ENCODE data around the gene NPC1. TPM values are rescaled to one million over a fixed set of nuclear protein-coding genes. Genes with fewer than 3 reads are reported as not detected.

NPC1 gene
- total RNA-seq, 1 experiment from 2014 or later, result 29.5 TPM

DNA sequence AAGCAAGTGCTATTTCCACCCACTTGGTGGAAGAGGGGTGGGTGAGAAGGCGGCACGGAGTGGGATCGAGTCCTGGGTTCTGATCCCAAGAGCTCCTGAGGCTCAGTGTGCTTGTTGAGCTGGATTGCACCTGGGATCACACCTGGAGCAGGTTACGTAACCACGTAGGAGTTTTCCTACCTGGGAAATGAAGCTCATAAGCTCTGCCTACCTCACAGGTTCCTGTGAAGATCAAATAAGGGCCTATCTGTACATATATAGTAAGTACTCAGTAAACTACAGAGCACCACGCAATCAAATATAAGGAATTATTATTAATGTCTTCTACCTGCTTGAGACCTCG, 11.0 kb downstream of the NPC1 start:
- ChIA-PET POLR2A (no interaction called here), CTCF (no interaction called here)
- no TSS peak for BruUV-seq (replicated peaks)
- Mint-ChIP-seq H3K9me3 (ENCODE audit: unreplicated experiment) (no peaks in the 10 kb centered on the region), H3K36me3 (ENCODE audit: insufficient read depth, unreplicated experiment) (peaks cover 21% of the 10 kb centered on the region), H3K4me1 (ENCODE audit: low read depth, unreplicated experiment) (no peaks in the 10 kb centered on the region), H3K27ac (ENCODE audit: unreplicated experiment) (no peak overlapping the region), H3K27me3 (ENCODE audit: insufficient read depth, unreplicated experiment) (no peaks in the 10 kb centered on the region), H3K4me3 (ENCODE audit: unreplicated experiment) (no peak overlapping the region)
- DNase-seq, result peak; percentile 19 to 39
- Histone ChIP-seq H3K36me3 (ENCODE audit: control insufficient read depth, insufficient read depth, low read length) (no peaks in the 10 kb centered on the region), H3K4me3 (ENCODE audit: low read depth, low read length) (no peak overlapping the region), H3K27me3 (replicated peaks; ENCODE audit: control insufficient read depth, insufficient read depth, low read length) (no peaks in the 10 kb centered on the region), H3K9me3 (no peaks in the 10 kb centered on the region), H3K4me1 (peaks cover 5% of the 10 kb centered on the region)
- intact Hi-C loops (cut with micrococcal nuclease; ENCODE audit: unreplicated experiment), result no loop called here
- TF ChIP-seq, protein P1, sequence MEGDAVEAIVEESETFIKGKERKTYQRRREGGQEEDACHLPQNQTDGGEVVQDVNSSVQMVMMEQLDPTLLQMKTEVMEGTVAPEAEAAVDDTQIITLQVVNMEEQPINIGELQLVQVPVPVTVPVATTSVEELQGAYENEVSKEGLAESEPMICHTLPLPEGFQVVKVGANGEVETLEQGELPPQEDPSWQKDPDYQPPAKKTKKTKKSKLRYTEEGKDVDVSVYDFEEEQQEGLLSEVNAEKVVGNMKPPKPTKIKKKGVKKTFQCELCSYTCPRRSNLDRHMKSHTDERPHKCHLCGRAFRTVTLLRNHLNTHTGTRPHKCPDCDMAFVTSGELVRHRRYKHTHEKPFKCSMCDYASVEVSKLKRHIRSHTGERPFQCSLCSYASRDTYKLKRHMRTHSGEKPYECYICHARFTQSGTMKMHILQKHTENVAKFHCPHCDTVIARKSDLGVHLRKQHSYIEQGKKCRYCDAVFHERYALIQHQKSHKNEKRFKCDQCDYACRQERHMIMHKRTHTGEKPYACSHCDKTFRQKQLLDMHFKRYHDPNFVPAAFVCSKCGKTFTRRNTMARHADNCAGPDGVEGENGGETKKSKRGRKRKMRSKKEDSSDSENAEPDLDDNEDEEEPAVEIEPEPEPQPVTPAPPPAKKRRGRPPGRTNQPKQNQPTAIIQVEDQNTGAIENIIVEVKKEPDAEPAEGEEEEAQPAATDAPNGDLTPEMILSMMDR (IDR thresholded peaks at IDR 0.05; ENCODE audit: insufficient read depth in 1 of 2, low read depth in 1 of 2, low read length in 1 of 2, severe bottlenecking in 1 of 2, unreplicated experiment in 1 of 2), result no peak

DNA sequence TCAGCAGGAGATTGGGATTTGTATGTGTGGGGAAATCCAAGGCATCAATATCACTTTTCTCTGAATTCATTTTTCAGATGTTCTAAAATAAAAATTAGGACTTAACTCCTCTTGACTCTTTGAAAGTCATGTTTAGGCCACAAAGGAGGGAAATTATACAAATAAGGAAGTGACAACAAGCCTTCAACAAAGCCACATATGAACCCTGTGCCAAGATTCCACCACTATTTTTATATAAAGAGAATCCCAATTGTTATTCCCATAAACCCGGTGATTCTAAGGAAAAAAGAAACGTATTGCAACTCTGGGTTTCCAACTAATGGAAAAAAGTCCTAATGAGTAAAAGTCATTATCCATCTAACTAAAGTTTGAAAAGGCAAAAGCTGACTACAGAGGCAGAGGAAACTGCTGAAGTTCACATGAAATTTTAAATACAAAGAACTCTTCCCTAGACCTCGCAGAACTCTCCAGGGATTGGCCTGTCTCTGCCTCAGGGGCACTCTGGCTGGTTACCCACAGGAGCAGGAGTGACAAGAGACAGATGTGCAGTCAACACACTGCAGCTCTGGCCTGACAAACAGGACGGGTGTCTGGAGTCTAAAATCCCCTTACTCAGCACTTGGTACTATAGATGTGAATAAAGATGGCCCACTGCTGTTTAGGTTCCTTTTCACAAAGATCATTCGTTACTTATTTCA, 11.5 kb downstream of the NPC1 start:
- Mint-ChIP-seq H3K36me3 (ENCODE audit: insufficient read depth, unreplicated experiment) (peaks cover 21% of the 10 kb centered on the region), H3K4me3 (ENCODE audit: unreplicated experiment) (no peak overlapping the region), H3K27ac (ENCODE audit: unreplicated experiment) (no peak overlapping the region), H3K9me3 (ENCODE audit: unreplicated experiment) (no peaks in the 10 kb centered on the region), H3K27me3 (ENCODE audit: insufficient read depth, unreplicated experiment) (no peaks in the 10 kb centered on the region), H3K4me1 (ENCODE audit: low read depth, unreplicated experiment) (no peaks in the 10 kb centered on the region)
- H3K4me1 ChIP-seq, result peaks cover 10% of the 10 kb centered on the region
- TF ChIP-seq, protein P1 (IDR thresholded peaks at IDR 0.05; ENCODE audit: insufficient read depth in 1 of 2, low read depth in 1 of 2, low read length in 1 of 2, severe bottlenecking in 1 of 2, unreplicated experiment in 1 of 2), result no peak
- BruUV-seq (replicated peaks), result no TSS peak
- H3K27me3 ChIP-seq (replicated peaks; ENCODE audit: control insufficient read depth, insufficient read depth, low read length), result no peaks in the 10 kb centered on the region
- CTCF ChIA-PET, result no interaction called here
- POLR2A ChIA-PET, result no interaction called here
- H3K36me3 ChIP-seq (ENCODE audit: control insufficient read depth, insufficient read depth, low read length), result no peaks in the 10 kb centered on the region
- no peak overlapping the region for H3K4me3 ChIP-seq (ENCODE audit: low read depth, low read length)
- H3K9me3 ChIP-seq, result no peaks in the 10 kb centered on the region
- no peak for DNase-seq
- intact Hi-C loops (cut with micrococcal nuclease; ENCODE audit: unreplicated experiment), result no loop called here

DNA sequence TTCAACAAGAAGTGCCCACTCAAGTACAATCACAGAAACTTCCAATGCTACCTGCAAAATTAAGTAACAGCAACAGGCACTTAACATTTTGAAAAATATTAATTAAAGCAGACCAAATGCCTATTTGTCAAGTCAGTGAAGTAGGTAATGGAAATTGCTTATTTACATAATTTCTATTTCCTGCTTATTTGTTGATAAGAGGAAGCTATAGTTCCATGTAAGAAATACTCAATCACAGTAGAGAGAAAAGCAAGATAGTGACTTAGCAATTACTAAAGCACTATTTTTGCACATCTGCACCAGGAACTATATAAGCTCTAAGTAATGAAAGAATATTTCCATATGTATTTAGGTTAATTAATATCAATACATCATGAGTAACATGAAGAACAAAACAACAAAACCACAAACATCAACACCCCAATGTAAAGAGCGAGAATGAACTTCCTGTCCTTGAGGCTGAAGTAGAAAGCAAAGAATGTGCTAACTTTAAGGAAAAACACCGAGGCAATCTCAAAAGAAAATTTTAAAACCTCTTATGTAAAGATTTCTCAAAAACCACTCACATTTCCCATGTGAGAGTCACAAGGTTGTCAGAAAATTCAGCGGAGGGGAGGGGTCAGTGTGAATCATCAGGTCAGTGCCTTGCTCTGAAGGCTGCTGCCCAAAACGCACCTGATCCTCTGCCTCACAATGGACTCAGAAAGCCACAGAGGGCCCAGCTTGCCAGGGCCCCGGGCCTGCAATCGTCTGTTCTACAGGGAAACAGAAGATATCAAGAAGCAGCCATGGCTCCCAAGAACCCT, 12.5 kb downstream of the NPC1 start:
- no peak overlapping the region for H3K4me3 ChIP-seq (ENCODE audit: low read depth, low read length)

More for the DNA sequence above, 12.5 kb downstream of the NPC1 start:
- Histone ChIP-seq H3K36me3 (ENCODE audit: control insufficient read depth, insufficient read depth, low read length) (no peaks in the 10 kb centered on the region), H3K9me3 (no peaks in the 10 kb centered on the region), H3K4me1 (peaks cover 15% of the 10 kb centered on the region), H3K27me3 (replicated peaks; ENCODE audit: control insufficient read depth, insufficient read depth, low read length) (no peaks in the 10 kb centered on the region)
- BruUV-seq (replicated peaks), result no TSS peak
- DNase-seq, result no peak
- intact Hi-C loops (cut with micrococcal nuclease; ENCODE audit: unreplicated experiment), result loop anchor here (2.0 kb wide), 1 partner anchor 13 kb away; the partner anchor contains the start of gene NPC1
- Mint-ChIP-seq H3K9me3 (ENCODE audit: unreplicated experiment) (no peaks in the 10 kb centered on the region), H3K36me3 (ENCODE audit: insufficient read depth, unreplicated experiment) (peaks cover 19% of the 10 kb centered on the region), H3K27ac (ENCODE audit: unreplicated experiment) (no peak overlapping the region), H3K4me1 (ENCODE audit: low read depth, unreplicated experiment) (no peaks in the 10 kb centered on the region), H3K27me3 (ENCODE audit: insufficient read depth, unreplicated experiment) (no peaks in the 10 kb centered on the region), H3K4me3 (ENCODE audit: unreplicated experiment) (no peak overlapping the region)
- ChIA-PET POLR2A (no interaction called here), CTCF (no interaction called here)
- TF ChIP-seq, protein P1 (IDR thresholded peaks at IDR 0.05; ENCODE audit: insufficient read depth in 1 of 2, low read depth in 1 of 2, low read length in 1 of 2, severe bottlenecking in 1 of 2, unreplicated experiment in 1 of 2), result no peak
